A549 treated with RU486 at 1 μM for 4 hours (cell line): ENCODE data around the gene RTBDN. TPM values are rescaled to one million over a fixed set of nuclear protein-coding genes. Genes with fewer than 3 reads are reported as not detected.

Source experiments
- total RNA-seq: library from RNA; stranded (reverse); fragments of 200-300 nt; extraction: Qiagen RNA extraction; gene quantifications from 5 replicates; pipeline ENCODE4 v1.2.3, GENCODE V29; 2022; ENCODE audit warnings: low read depth

RTBDN gene
- 0.10 to 0.34 TPM (median 0.22 TPM) in 4 of 5 replicates, not detected in the other for total RNA-seq

DNA sequence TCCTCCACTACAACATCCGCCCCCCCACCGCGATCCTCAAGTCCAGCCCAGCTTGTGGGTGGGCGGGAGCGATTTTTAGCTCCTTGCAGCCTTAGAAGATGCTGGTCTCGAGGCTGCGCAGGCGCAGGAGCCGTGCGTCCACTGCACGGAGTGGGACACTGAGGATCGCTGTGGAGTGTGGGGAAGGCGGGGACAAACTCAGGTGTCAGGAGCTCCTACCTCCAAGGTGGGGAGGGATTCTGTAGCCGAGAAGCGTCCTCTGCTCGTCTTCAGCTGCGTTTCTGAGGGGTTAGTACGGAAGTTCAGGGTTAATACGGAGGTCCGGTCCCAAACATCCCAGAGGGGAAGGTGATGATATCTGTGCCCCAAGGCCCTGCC is at the start of gene RTBDN:
TSS of gene RTBDN (minus strand) at position 14 of the 378 bp plus-strand sequence. CDS start 4,600 bp downstream, outside the sequence.

DNA sequence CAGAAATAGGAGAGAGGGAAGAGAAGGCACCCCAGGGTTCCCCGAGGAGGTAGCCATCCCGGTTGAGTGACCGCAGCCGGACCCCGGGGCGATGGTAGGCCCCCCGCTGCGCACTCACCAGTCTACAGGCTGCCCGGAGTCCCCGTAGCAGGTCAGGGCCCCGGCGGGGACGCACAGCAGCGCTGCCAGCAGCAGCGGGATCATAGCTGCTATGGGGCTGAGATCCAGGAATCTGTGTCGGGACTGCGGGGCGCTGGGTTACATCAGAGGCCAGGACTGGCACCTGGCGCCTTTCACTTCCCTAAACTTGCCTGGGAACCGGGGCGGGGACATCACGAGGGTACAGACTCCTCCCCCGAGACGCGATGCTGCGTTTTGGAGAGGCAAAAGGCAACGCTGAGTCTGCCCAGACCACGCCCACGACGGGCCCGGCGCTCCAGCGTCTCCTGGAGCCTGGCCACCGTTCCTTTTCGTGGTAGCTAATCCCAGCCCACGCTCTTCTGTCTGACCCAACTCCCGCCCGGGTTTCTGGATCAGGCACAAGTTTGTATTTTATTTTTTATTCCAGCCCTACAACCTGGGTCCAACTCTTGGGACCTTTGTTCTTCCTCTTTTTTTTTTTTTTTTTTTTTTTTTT is 46.9 kb upstream of the RTBDN start, which contains the start of gene DNASE2:
TSS of gene DNASE2 (minus strand) at position 278 of the 637 bp plus-strand sequence. CDS start at position 204, 74 bp downstream.

DNA sequence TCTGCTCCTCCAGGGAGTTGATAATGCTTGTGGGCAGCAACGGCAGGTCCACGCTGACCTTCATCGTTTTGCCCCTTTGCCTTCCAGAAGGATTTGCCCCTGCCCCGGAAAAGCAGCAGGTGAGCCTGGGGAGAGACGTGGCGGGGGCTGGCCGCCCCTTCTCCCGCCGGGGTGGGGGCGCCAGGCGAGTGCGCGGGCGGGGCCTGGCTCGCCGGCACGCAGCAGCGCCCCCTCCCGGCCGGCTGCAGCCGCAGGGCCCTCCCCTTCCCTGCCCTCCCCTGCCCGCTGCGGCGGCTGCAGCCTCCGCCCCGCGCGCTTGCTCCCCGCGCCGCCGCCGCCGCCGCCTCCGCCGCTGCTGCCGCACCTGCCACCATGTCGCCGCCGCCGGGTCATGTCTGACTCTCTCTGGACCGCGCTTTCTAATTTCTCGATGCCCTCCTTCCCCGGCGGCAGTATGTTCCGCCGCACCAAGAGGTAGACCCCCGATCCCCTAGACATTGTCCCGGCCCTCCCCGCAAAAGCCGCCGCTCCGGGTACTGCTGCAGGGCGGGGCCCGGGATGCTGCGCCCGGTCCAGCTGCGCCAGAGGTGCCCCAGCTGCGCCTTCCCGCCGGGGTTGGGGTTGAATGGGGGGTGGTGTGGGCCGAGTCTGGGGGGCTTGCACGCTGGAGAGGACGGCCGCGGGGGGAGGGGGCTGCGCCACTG is 4.0 kb upstream of the RTBDN start, which contains the start of gene MAST1:
TSS of gene MAST1 (plus strand) at position 334 of the 704 bp plus-strand sequence. CDS start at position 392, 58 bp downstream.

DNA sequence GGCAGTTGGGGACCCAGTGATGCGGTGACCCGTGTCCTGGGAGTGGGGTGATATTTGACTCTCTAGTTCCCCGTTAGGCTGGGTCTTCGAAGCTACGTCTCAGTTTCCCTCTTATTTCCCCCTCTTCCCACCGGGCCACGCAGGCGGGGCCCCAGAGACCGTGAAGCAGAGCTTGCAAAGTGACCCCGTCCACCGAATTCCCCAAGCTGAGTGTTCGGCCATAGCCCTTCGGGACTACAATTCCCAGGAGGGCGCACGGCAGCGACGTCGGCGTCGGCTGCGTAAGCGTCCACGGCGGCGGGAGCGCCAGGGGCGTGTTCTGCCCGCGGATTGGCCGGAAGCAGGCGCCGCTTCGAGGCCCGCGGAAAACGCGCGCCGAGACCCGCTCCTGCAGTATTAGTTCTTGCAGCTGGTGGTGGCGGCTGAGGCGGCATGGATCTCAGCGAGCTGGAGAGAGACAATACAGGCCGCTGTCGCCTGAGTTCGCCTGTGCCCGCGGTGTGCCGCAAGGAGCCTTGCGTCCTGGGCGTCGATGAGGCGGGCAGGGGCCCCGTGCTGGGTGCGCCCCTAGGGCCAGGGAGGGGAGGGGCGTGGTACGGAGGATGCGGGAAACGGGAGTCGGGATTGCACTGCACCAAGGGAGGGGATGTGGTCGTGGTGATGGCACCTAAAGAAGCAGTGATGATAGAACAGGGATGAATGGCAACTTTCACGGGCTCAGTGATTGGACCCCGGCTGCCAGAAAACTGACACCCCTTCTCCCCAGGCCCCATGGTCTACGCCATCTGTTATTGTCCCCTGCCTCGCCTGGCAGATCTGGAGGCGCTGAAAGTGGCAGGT is 27.9 kb downstream of the RTBDN start, which contains the start of gene RNASEH2A:
TSS of gene RNASEH2A (plus strand) at position 343 of the 840 bp plus-strand sequence. CDS start at position 433, 90 bp downstream.

DNA sequence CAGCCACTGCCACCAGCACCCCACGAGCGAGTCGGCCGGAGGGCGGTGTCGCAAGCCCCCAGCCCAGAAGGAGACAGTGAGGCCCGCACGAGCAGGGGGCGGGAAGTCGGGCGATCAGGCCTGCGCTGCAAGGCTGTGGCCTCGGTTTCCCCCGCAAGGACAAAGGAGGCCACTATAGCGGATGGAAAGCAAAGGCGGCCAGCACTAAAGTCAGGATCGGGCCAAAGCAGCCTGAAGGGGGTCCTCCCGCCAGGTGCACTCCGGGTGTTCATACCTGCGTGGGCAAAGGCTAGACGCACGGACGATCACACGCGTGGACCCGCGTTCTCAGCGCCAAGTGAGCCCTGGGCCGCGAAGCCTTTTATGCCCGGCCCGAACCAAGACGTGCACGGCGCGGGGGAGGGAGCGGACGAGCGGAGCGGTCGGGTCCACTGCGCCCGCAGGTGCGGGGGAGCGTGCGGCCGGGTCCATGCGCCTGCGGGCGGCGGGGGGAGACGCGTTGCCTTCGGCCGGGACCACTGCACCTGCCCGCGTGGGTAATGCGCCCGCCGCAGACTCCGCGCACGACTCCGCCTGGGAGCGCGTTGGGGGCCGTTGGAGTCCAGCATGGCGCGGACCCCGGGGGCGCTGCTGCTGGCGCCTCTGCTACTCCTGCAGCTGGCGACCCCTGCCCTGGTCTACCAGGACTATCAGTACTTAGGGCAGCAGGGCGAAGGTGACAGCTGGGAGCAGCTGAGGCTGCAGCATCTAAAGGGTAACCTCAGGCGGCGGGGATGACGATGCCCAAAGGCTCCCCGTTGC is 32.7 kb downstream of the RTBDN start, which contains the start of the genes PRDX2 and THSD8:
TSS of gene PRDX2 (minus strand) at position 335 of the 801 bp plus-strand sequence. CDS start 539 bp downstream, outside the sequence.
TSS of gene THSD8 (plus strand) at position 604 of the 801 bp plus-strand sequence. CDS start at position 607, 3 bp downstream.

DNA sequence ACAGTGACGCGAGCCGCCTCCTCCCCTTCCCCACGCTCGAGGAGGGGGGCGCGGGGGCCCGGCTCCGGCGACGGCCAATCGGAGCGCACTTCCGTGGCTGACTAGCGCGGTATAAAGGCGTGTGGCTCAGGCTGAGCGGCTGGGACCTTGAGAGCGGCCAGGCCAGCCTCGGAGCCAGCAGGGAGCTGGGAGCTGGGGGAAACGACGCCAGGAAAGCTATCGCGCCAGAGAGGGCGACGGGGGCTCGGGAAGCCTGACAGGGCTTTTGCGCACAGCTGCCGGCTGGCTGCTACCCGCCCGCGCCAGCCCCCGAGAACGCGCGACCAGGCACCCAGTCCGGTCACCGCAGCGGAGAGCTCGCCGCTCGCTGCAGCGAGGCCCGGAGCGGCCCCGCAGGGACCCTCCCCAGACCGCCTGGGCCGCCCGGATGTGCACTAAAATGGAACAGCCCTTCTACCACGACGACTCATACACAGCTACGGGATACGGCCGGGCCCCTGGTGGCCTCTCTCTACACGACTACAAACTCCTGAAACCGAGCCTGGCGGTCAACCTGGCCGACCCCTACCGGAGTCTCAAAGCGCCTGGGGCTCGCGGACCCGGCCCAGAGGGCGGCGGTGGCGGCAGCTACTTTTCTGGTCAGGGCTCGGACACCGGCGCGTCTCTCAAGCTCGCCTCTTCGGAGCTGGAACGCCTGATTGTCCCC is 42.9 kb downstream of the RTBDN start, which contains the start of gene JUNB:
TSS of gene JUNB (plus strand) at position 142 of the 706 bp plus-strand sequence. CDS start at position 428, 286 bp downstream.

Other genes starting within 250 kb of the RTBDN start
- 0.45 to 0.81 TPM (median 0.66 TPM) in 5 replicates for gene ZNF490, start 223.8 kb downstream of the RTBDN start, total RNA-seq
- gene ZNF791, start 223.7 kb downstream of the RTBDN start, total RNA-seq, result 4.3 to 6.2 TPM (median 5.3 TPM) in 5 replicates
- 16.4 to 21.2 TPM (median 17.4 TPM) in 5 replicates for gene MAN2B1, start 167.8 kb downstream of the RTBDN start, total RNA-seq
- 7.9 to 11.6 TPM (median 10.0 TPM) in 5 replicates for gene WDR83, start 167.8 kb downstream of the RTBDN start, total RNA-seq
- 40.7 to 54.1 TPM (median 49.5 TPM) in 5 replicates for gene DHPS, start 152.7 kb downstream of the RTBDN start, total RNA-seq
- gene GNG14, start 146.6 kb downstream of the RTBDN start, total RNA-seq, result not detected in 5 replicates
- gene FBXW9, start 137.9 kb downstream of the RTBDN start, total RNA-seq, result 8.2 to 13.6 TPM (median 11.5 TPM) in 5 replicates
- gene TNPO2, start 110.6 kb downstream of the RTBDN start, total RNA-seq, result 27.4 to 35.2 TPM (median 32.5 TPM) in 5 replicates
- gene TRIR, start 99.9 kb downstream of the RTBDN start, total RNA-seq, result 156 to 216 TPM (median 205 TPM) in 5 replicates
- 70.9 to 96.0 TPM (median 93.4 TPM) in 5 replicates for gene GET3, start 97.1 kb downstream of the RTBDN start, total RNA-seq
- 0.05 to 0.14 TPM in 2 of 5 replicates, not detected in the others for gene BEST2, start 82.8 kb downstream of the RTBDN start, total RNA-seq
- 8.1 to 12.5 TPM (median 9.9 TPM) in 5 replicates for gene HOOK2, start 59.0 kb downstream of the RTBDN start, total RNA-seq
- 86.0 to 165 TPM (median 133 TPM) in 5 replicates for gene JUNB, start 43.1 kb downstream of the RTBDN start, total RNA-seq
- gene PRDX2, start 32.8 kb downstream of the RTBDN start, total RNA-seq, result 0.48 to 1.4 TPM (median 0.76 TPM) in 5 replicates
- gene THSD8, start 32.5 kb downstream of the RTBDN start, total RNA-seq, result 0.70 to 17.2 TPM (median 12.5 TPM) in 4 of 5 replicates, not detected in the other
- gene RNASEH2A, start 28.0 kb downstream of the RTBDN start, total RNA-seq, result 32.3 to 49.1 TPM (median 44.2 TPM) in 5 replicates
- 1.1 to 2.5 TPM (median 1.6 TPM) in 5 replicates for gene MAST1, start 3.9 kb upstream of the RTBDN start, total RNA-seq
- gene DNASE2, start 46.9 kb upstream of the RTBDN start, total RNA-seq, result 25.6 to 33.3 TPM (median 31.1 TPM) in 5 replicates
- not detected in 5 replicates for gene KLF1, start 52.6 kb upstream of the RTBDN start, total RNA-seq
- 9.1 to 10.2 TPM (median 9.5 TPM) in 5 replicates for gene GCDH, start 56.6 kb upstream of the RTBDN start, total RNA-seq
- gene SYCE2, start 84.7 kb upstream of the RTBDN start, total RNA-seq, result 0.33 to 0.79 TPM (median 0.42 TPM) in 5 replicates
- 65.9 to 84.1 TPM (median 74.6 TPM) in 5 replicates for gene FARSA, start 99.1 kb upstream of the RTBDN start, total RNA-seq
- 505 to 682 TPM (median 539 TPM) in 5 replicates for gene CALR, start 104.0 kb upstream of the RTBDN start, total RNA-seq
- gene RAD23A, start 111.3 kb upstream of the RTBDN start, total RNA-seq, result 68.9 to 85.3 TPM (median 84.8 TPM) in 5 replicates
- 33.1 to 59.6 TPM (median 54.1 TPM) in 5 replicates for gene GADD45GIP1, start 122.6 kb upstream of the RTBDN start, total RNA-seq
- gene DAND5, start 135.0 kb upstream of the RTBDN start, total RNA-seq, result not detected in 5 replicates
- gene NFIX, start 160.9 kb upstream of the RTBDN start, total RNA-seq, result 3.3 to 5.4 TPM (median 3.8 TPM) in 5 replicates